ENCODE results near the gene FRMD5. TPM values are rescaled to one million over a fixed set of nuclear protein-coding genes. Genes with fewer than 3 reads are reported as not detected.

FRMD5 gene
- total RNA-seq, 1 donor from 2014 or later = 0.12 TPM

DNA sequence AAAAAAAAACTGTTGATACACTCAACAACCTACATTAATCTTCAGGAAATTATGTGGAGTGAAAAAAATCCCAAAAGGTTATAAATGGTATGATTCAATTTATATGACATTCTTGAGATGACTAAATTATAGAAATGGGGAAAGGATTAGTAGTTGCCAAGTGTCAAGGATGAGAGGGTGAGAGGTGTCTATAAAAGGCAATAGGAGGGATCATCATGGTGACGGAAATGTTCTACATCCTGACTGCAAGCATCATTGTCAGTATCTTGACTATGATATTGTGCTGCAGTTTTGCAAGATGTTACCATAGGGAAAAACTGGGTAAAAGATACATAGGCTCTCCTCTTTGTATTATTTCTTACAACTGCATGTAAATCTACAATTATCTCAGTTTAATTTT is 125.6 kb downstream of the FRMD5 start:
- intact Hi-C loops (cut with DNase I) = no loop called here
- DNase-seq = no peak
- Histone ChIP-seq H3K36me3 (no peaks in the 10 kb centered on the region), H3K27ac (no peak overlapping the region), H3K9me3 (no peaks in the 10 kb centered on the region), H3K4me3 (no peak overlapping the region), H3K4me1 (no peaks in the 10 kb centered on the region), H3K27me3 (ENCODE audit: low read depth) (no peaks in the 10 kb centered on the region)
- TF ChIP-seq, protein P1, sequence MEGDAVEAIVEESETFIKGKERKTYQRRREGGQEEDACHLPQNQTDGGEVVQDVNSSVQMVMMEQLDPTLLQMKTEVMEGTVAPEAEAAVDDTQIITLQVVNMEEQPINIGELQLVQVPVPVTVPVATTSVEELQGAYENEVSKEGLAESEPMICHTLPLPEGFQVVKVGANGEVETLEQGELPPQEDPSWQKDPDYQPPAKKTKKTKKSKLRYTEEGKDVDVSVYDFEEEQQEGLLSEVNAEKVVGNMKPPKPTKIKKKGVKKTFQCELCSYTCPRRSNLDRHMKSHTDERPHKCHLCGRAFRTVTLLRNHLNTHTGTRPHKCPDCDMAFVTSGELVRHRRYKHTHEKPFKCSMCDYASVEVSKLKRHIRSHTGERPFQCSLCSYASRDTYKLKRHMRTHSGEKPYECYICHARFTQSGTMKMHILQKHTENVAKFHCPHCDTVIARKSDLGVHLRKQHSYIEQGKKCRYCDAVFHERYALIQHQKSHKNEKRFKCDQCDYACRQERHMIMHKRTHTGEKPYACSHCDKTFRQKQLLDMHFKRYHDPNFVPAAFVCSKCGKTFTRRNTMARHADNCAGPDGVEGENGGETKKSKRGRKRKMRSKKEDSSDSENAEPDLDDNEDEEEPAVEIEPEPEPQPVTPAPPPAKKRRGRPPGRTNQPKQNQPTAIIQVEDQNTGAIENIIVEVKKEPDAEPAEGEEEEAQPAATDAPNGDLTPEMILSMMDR (IDR thresholded peaks at IDR 0.05) = no peak
- ATAC-seq = no peak

DNA sequence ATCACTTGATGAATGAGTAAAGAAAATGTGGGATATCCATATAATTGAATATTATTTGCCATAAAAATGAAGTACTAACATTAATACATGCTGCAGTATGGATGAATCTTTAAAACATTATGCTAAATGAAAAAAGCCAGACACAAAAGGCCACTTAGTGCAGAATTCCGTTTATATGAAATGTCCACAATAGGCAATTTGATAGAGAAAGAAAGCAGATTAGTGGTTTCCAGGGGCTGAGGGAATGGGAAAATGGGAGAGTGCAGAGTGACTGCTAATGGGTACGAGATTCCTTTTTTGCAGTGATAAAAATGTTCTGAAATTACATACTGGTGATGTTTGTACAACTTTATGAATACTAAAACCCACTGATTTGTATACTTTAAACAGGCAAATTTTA is 126.7 kb downstream of the FRMD5 start:
- no peak overlapping the region for H3K27ac ChIP-seq
- intact Hi-C loops (cut with DNase I) = no loop called here
- H3K36me3 ChIP-seq = no peaks in the 10 kb centered on the region
- TF ChIP-seq, protein P1 (IDR thresholded peaks at IDR 0.05) = no peak
- no peaks in the 10 kb centered on the region for H3K9me3 ChIP-seq
- DNase-seq = no peak
- H3K4me1 ChIP-seq = no peaks in the 10 kb centered on the region
- no peaks in the 10 kb centered on the region for H3K27me3 ChIP-seq (ENCODE audit: low read depth)
- H3K4me3 ChIP-seq = no peak overlapping the region
- no peak for ATAC-seq

DNA sequence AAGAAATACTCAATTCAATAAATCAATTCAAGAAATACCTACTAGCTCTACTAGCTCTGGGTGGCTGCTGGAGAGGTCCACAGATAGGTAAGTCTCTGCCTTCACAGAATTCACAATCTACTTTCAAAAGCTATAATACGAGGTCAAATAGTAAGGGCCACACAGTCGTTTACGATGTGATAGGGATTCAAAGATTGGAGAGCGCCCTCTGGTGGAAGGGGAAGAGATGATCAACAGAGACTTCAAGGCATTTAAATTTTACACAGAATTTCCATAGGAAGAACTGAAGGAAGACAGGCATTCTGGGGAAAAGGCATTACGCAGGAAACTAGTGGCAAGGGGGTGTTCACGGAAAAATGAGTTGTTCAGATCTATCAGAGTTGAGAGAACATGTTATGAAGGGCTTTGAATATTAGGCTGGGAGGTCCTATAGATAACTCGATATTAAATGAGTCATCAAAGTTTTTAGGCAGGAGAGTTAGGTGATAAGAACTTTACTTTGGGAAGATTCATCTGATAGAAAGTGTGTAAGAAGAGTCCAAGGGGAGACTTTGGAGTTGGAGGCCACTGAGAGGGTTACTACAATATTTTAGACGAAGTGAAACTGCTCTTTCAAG is 128.8 kb downstream of the FRMD5 start:
- intact Hi-C loops (cut with DNase I) = no loop called here
- DNase-seq (no peak), ATAC-seq (peak; percentile 59 to 61)
- no peaks in the 10 kb centered on the region for H3K4me1 ChIP-seq
- TF ChIP-seq, protein P1 (IDR thresholded peaks at IDR 0.05) = peak; percentile 71
- H3K36me3 ChIP-seq = no peaks in the 10 kb centered on the region
- H3K4me3 ChIP-seq = no peak overlapping the region
- no peaks in the 10 kb centered on the region for H3K9me3 ChIP-seq
- H3K27ac ChIP-seq = no peak overlapping the region
- H3K27me3 ChIP-seq (ENCODE audit: low read depth) = no peaks in the 10 kb centered on the region

DNA sequence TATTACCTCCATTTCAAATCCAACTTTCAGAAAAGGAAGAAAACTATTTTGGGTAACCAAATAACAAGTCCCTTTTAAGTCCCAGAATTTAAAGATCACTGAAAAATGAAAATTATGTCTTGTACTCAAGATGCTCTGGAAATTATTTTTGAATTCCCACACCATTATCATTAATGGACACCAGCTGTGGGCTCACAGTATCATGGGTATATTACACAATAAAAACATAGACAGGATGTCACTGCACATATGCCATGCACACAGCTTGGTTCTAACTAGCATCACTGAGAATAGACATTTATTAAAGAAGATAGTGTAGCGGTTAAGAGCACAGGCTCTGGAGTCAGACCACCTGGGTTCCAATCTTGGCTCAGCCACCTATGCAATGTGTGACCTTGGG is 130.4 kb downstream of the FRMD5 start:
- Histone ChIP-seq H3K4me3 (no peak overlapping the region), H3K4me1 (no peaks in the 10 kb centered on the region), H3K36me3 (no peaks in the 10 kb centered on the region), H3K9me3 (no peaks in the 10 kb centered on the region), H3K27ac (no peak overlapping the region), H3K27me3 (ENCODE audit: low read depth) (no peaks in the 10 kb centered on the region)
- DNase-seq (no peak), ATAC-seq (no peak)
- intact Hi-C loops (cut with DNase I) = no loop called here
- TF ChIP-seq, protein P1 (IDR thresholded peaks at IDR 0.05) = no peak

DNA sequence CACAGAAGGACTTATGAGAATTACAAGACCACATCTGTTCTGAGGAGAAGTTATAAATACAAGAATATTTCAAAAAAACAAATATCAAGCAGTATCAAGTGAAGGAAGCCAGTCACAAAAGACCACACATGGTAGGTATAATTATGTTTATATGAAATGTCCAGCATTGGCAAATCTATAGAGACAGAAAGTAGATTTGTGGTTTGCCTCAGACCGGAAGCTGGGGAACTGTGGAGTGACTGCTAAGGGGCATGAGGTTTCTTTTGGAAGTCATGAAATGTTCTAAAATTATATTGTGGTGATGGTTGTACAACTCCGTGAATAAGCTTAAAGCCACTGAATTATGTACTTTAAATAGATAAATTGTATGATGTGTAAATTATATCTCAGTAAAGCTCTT is 136.9 kb downstream of the FRMD5 start:
- TF ChIP-seq, protein P1 (IDR thresholded peaks at IDR 0.05) = no peak
- H3K9me3 ChIP-seq = no peaks in the 10 kb centered on the region
- H3K4me3 ChIP-seq = no peak overlapping the region
- ATAC-seq (no peak), DNase-seq (no peak)
- H3K27ac ChIP-seq = no peak overlapping the region
- H3K27me3 ChIP-seq (ENCODE audit: low read depth) = no peaks in the 10 kb centered on the region
- no peaks in the 10 kb centered on the region for H3K4me1 ChIP-seq
- intact Hi-C loops (cut with DNase I) = no loop called here
- H3K36me3 ChIP-seq = no peaks in the 10 kb centered on the region

Measured in lower lobe of right lung (tissue), 2 donors.